ENCODE data around the gene MCCC1.
"Not testable (repeated sequence)": the region's sequence is repeated elsewhere in the genome, so short reads cannot be mapped to it uniquely, and the experiment has no call there.

DNA sequence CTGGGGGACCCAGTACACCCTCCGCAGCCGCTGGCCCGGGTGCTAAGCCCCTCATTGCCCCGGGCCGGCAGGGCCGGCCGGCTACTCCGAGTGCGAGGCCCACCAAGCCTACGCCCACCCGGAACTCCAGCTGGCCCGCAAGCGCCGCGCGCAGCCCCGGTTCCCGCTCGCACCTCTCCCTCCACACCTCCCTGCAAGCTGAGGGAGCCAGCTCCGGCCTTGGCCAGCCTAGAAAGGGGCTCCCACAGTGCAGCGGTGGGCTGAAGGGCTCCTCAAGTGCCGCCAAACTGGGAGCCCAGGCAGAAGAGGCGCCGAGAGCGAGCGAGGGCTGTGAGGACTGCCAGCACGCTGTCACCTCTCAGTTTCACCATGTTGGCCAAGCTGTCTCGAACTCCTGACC lies 4.7 kb upstream of the MCCC1 start:
- TF ChIP-seq, protein P1, sequence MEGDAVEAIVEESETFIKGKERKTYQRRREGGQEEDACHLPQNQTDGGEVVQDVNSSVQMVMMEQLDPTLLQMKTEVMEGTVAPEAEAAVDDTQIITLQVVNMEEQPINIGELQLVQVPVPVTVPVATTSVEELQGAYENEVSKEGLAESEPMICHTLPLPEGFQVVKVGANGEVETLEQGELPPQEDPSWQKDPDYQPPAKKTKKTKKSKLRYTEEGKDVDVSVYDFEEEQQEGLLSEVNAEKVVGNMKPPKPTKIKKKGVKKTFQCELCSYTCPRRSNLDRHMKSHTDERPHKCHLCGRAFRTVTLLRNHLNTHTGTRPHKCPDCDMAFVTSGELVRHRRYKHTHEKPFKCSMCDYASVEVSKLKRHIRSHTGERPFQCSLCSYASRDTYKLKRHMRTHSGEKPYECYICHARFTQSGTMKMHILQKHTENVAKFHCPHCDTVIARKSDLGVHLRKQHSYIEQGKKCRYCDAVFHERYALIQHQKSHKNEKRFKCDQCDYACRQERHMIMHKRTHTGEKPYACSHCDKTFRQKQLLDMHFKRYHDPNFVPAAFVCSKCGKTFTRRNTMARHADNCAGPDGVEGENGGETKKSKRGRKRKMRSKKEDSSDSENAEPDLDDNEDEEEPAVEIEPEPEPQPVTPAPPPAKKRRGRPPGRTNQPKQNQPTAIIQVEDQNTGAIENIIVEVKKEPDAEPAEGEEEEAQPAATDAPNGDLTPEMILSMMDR (conservative IDR thresholded peaks at IDR 0.05; ENCODE audit: low read length) = not testable (repeated sequence)
- TF ChIP-seq EZH2phosphoT487 (IDR thresholded peaks at IDR 0.05; ENCODE audit: borderline replicate concordance) = not testable (repeated sequence)
